ENCODE results near the gene CNTNAP2.
A peak's percentile ranks its signal among the peaks of the same experiment; 100 is the strongest.

CNTNAP2 gene

DNA sequence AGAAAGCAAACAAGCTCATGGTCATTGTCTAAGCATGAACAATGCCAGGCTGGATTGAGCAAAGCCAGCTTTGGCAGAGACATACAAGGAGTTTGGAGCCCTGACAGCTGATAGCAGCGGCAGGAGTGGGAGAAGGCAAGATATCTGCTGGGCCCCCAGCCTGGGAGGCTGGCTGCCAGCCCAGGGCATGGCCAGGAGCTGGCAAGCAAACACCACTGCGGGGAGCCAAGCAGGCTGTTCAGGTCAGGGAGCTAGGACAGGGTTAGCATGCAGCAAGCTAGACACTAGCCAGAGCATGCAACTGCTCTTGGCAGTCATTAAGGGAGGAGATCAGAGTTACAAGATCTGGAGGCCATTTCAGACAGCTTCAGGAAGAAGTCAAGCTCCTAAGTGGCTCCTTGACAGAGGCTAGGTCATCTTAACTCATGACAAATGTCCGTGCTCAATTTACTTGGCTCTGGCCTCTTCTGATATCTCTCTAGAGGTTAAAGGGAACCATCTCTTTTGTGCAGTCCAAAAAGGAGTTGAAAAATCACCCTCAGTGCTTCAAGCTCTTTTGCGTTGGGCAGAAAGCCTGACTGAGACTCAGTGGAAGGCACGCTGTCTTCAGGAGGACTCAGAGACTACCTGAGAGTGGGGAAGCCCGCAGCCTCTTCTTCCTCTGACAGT is 2037.1 kb downstream of the CNTNAP2 start:
- H3K4me3 ChIP-seq (ENCODE audit: low read depth, low read length), result no peak overlapping the region
- no peak for DNase-seq (ENCODE audit: low read depth)

DNA sequence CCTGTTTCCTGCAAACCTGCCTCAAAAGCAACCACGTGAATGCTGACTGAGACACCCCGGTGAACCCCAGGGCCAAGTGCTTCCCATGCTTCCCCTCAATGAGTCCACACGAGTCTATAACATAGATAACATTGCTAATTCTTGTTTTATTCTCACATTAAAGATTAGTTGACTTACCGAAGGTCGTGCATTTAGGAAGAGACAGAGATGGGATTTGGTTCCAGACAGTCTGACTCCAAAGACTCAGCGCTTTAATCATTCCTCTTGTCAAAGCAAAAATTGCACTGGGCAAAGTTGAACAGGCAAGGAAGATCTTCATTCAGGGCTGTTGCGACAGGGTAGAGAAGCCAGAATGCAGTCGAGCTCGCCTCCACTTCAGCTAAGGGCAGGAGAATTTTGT is 2038.4 kb downstream of the CNTNAP2 start:
- TF ChIP-seq CTCF (conservative IDR thresholded peaks at IDR 0.05; ENCODE audit: low read depth, low read length), result no peak
- no peak for DNase-seq (ENCODE audit: low read depth)
- H3K4me3 ChIP-seq (ENCODE audit: low read depth, low read length), result no peak overlapping the region

More for the DNA sequence above, 2037.1 kb downstream of the CNTNAP2 start:
- TF ChIP-seq CTCF (conservative IDR thresholded peaks at IDR 0.05; ENCODE audit: low read depth, low read length), result no peak

GRCh38 chr7:148155826-148156225 is 2039.2 kb downstream of the CNTNAP2 start:
- no peak overlapping the region for H3K4me3 ChIP-seq (ENCODE audit: low read depth, low read length)
- TF ChIP-seq CTCF (conservative IDR thresholded peaks at IDR 0.05; ENCODE audit: low read depth, low read length), result no peak
- DNase-seq (ENCODE audit: low read depth), result no peak

GRCh38 chr7:148156233-148156632 is 2039.6 kb downstream of the CNTNAP2 start:
- H3K4me3 ChIP-seq (ENCODE audit: low read depth, low read length), result no peak overlapping the region
- DNase-seq (ENCODE audit: low read depth), result peak; percentile 1
- no peak for TF ChIP-seq CTCF (conservative IDR thresholded peaks at IDR 0.05; ENCODE audit: low read depth, low read length)

DNA sequence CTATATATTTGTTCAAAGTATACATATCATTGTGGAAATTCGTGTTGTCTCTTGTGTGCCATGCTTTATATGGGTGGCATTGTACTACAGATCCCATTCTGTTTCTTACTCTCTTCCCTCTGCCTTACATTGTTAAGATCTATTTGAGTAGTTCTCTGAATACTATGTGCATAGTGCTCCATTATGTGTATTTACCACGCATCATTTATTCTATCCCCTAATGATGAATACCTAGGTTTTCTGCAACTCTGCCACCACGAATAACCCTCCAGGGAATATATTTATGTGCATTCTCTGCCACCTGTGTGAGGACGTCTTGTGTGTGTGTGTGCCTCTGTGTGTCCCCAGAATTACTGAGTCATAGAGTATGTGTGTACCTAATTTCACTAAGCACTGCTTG is 2042.7 kb downstream of the CNTNAP2 start:
- DNase-seq (ENCODE audit: low read depth), result no peak
- H3K4me3 ChIP-seq (ENCODE audit: low read depth, low read length), result no peak overlapping the region
- no peak for TF ChIP-seq CTCF (conservative IDR thresholded peaks at IDR 0.05; ENCODE audit: low read depth, low read length)

- TF ChIP-seq CTCF (conservative IDR thresholded peaks at IDR 0.05; ENCODE audit: low read depth, low read length), result no peak
- no peak overlapping the region for H3K4me3 ChIP-seq (ENCODE audit: low read depth, low read length)
- no peak for DNase-seq (ENCODE audit: low read depth)
These were observed 2045.2 kb downstream of the CNTNAP2 start for GRCh38 chr7:148161776-148162175.

DNA sequence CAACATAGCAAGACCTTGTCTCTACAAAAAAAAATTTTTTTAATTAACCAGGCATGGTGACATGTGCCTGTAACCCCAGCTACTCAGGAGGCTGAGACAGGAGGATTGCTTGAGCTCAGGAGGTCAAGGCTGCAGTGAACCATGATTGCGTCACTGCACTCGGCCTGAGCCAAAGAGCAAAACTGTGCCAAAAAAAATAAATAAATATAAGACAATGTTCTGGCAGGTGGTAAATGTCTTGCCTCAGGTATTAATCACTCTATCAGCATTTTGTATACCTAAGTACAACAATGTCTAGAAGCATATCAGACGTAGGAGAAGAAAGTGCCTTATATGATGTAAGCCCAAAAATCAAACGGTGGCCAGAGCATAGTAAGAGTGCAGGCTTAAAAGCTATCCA is 2046.2 kb downstream of the CNTNAP2 start:
- H3K4me3 ChIP-seq (ENCODE audit: low read depth, low read length), result no peak overlapping the region
- TF ChIP-seq CTCF (conservative IDR thresholded peaks at IDR 0.05; ENCODE audit: low read depth, low read length), result no peak
- no peak for DNase-seq (ENCODE audit: low read depth)

Measured in choroid plexus epithelial cell (primary cell).